Astrocyte of the spinal cord (primary cell): ENCODE data around the gene TACSTD2.
A peak's percentile ranks its signal among the peaks of the same experiment; 100 is the strongest.
"Not testable (repeated sequence)": the region's sequence is repeated elsewhere in the genome, so short reads cannot be mapped to it uniquely, and the experiment has no call there.

Experiments used
- DNase-seq: peaks from one replicate; pipeline ENCODE4 v3.0.0; 2011; ENCODE audit warnings: low read depth, low spot score
- H3K4me3 ChIP-seq: 2 replicates; pipeline ENCODE4 v1.5.1; 2011; ENCODE audit warnings: low read depth, mild to moderate bottlenecking, low read length, moderate library complexity
- CTCF ChIP-seq: IDR thresholded peaks from 2 replicates; pipeline ENCODE4 v1.5.1; 2012; ENCODE audit warnings: low read depth, mild to moderate bottlenecking, low read length, inconsistent platforms
- in situ Hi-C: cut with HindIII; loops from 2 replicates; pipeline ENCODE4 v1.10.0; 2017; ENCODE audit warnings: low sequenced_read_pairs

TACSTD2 gene

GRCh38 chr1:58607391-58607790, 30.3 kb upstream of the TACSTD2 start:
- no peak for DNase-seq
- in situ Hi-C loops = no loop called here

GRCh38 chr1:58601921-58602320, 24.9 kb upstream of the TACSTD2 start:
- H3K4me3 ChIP-seq, in situ Hi-C loops, DNase-seq: not testable (repeated sequence)

More at GRCh38 chr1:58607391-58607790, 30.3 kb upstream of the TACSTD2 start:
- H3K4me3 ChIP-seq = no peak overlapping the region
- TF ChIP-seq CTCF = no peak

- in situ Hi-C loops = no loop called here
- DNase-seq = no peak
Measured at GRCh38 chr1:58597996-58598395, 20.9 kb upstream of the TACSTD2 start.

GRCh38 chr1:58597076-58597475, 20.0 kb upstream of the TACSTD2 start:
- TF ChIP-seq CTCF = no peak
- in situ Hi-C loops = no loop called here
- no peak overlapping the region for H3K4me3 ChIP-seq
- DNase-seq = no peak

More at GRCh38 chr1:58597996-58598395, 20.9 kb upstream of the TACSTD2 start:
- no peak overlapping the region for H3K4me3 ChIP-seq
- TF ChIP-seq CTCF = no peak

- in situ Hi-C loops = no loop called here
- no peak for DNase-seq
- no peak for TF ChIP-seq CTCF
- H3K4me3 ChIP-seq = no peak overlapping the region
Measured at GRCh38 chr1:58596631-58597052, 19.6 kb upstream of the TACSTD2 start.

GRCh38 chr1:58594546-58594945, 17.5 kb upstream of the TACSTD2 start:
- TF ChIP-seq CTCF = no peak
- no peak overlapping the region for H3K4me3 ChIP-seq
- in situ Hi-C loops = no loop called here
- no peak for DNase-seq

- in situ Hi-C loops = no loop called here
- no peak overlapping the region for H3K4me3 ChIP-seq
- TF ChIP-seq CTCF = no peak
- peak; percentile 85 for DNase-seq
Measured at GRCh38 chr1:58592522-58593134, 15.6 kb upstream of the TACSTD2 start.
